Measurements from ENCODE around the gene FXYD6. TPM values are rescaled to one million over a fixed set of nuclear protein-coding genes. Genes with fewer than 3 reads are reported as not detected.
A peak's percentile ranks its signal among the peaks of the same experiment; 100 is the strongest.

Gene FXYD6
- total and polyA plus RNA-seq, 2 of the 8 experiments (the other 6 are each of a cell fraction or from before 2014, with no cell fraction given), result 44.6 to 117 TPM

- no peak overlapping the region for H3K4me2 ChIP-seq (ENCODE audit: insufficient read depth in 1 of 2, low read depth in 2 of 2, low read length in 2 of 2)
- H2BK20ac ChIP-seq (ENCODE audit: low read length), result no peak overlapping the region
- H3K79me1 ChIP-seq (ENCODE audit: low read depth, low read length), result no peaks in the 10 kb centered on the region
- FAIRE-seq, result no peak
- H3K14ac ChIP-seq (ENCODE audit: insufficient read length), result no peak overlapping the region
- no peaks in the 10 kb centered on the region for H4K20me1 ChIP-seq (replicated peaks in 1 of 2; ENCODE audit: control insufficient read depth in 1 of 2, insufficient read depth in 2 of 2, low read length in 2 of 2)
- TF ChIP-seq ASH2L (IDR thresholded peaks at IDR 0.05; ENCODE audit: low read length), result no peak
- no peak for TF ChIP-seq SP1 (IDR thresholded peaks at IDR 0.05; ENCODE audit: low read depth, low read length)
- TF ChIP-seq KDM1A (IDR thresholded peaks at IDR 0.05; ENCODE audit: borderline replicate concordance, low read length), result no peak
- no peak overlapping the region for H2AFZ ChIP-seq (ENCODE audit: low read length)
- no peak overlapping the region for H3K56ac ChIP-seq (replicated peaks; ENCODE audit: insufficient read length, low read depth, low read length)
- no peak overlapping the region for H3K23ac ChIP-seq (ENCODE audit: insufficient read length)
- no peak overlapping the region for H2BK5ac ChIP-seq (ENCODE audit: low read depth, low read length)
- 95% methylated on average over 7 of the region's 7 CpGs; no CpG with 5 or more reads in 1 of the 2 experiments for WGBS, 2 experiments (ENCODE audit: extremely low coverage in 1 of 2, insufficient coverage in 1 of 2, insufficient read length in 1 of 2, insufficient replicate concordance in 2 of 2, low coverage in 1 of 2, low lambda C conversion rate in 2 of 2, missing lambda C conversion rate in 1 of 2)
- no peak overlapping the region for H4K5ac ChIP-seq (ENCODE audit: insufficient read length, low read depth, low read length)
- peak in 1 of 2 experiments; percentile 37 for DNase-seq (ENCODE audit: low read depth in 1 of 2, low spot score in 2 of 2)
- H2BK15ac ChIP-seq (ENCODE audit: low read length), result no peak overlapping the region
- H2AK5ac ChIP-seq (ENCODE audit: low read depth, low read length), result no peak overlapping the region
- no peak overlapping the region for H2BK120ac ChIP-seq (replicated peaks; ENCODE audit: low read depth, low read length)
- H3K27ac ChIP-seq (ENCODE audit: low read depth, low read length), result no peak overlapping the region
- no peak overlapping the region for H2BK12ac ChIP-seq (ENCODE audit: low read depth, low read length)
- no peaks in the 10 kb centered on the region; the same call in 1 of the 2 replicates for H3K23me2 ChIP-seq (ENCODE audit: low read depth, low read length)
- no peak overlapping the region for H3K9ac ChIP-seq (replicated peaks in 1 of 4; ENCODE audit: extremely low read depth in 1 of 4, low read depth in 3 of 4, low read length in 3 of 4)
- no peak overlapping the region for H3K18ac ChIP-seq (ENCODE audit: extremely low read depth, low read length)
- no peaks in the 10 kb centered on the region for H3K9me3 ChIP-seq (ENCODE audit: insufficient read depth in 2 of 2, low read depth in 1 of 2, low read length in 1 of 2)
- H3K27me3 ChIP-seq (replicated peaks in 1 of 4; ENCODE audit: control insufficient read depth in 3 of 4, extremely low read depth in 1 of 4, insufficient read depth in 3 of 4, low read length in 3 of 4), result no peaks in the 10 kb centered on the region
- no peaks in the 10 kb centered on the region for H3K79me2 ChIP-seq (ENCODE audit: control insufficient read depth in 1 of 2, insufficient read depth in 2 of 2, low read length in 2 of 2)
- H4K8ac ChIP-seq (ENCODE audit: extremely low read depth, insufficient read depth, low read length), result peak overlapping the region; percentile 51; the same call in 1 of the 2 replicates
- no peak overlapping the region for H4K91ac ChIP-seq (replicated peaks; ENCODE audit: insufficient read length, low read length)
- no peak overlapping the region for H3K4ac ChIP-seq (replicated peaks; ENCODE audit: insufficient read length, low read depth, low read length)
- POLR2A ChIA-PET (ENCODE audit: partially characterized antibody), result interaction anchor here (1.0 kb wide), 1 partner anchor 9 kb away, joined by 4 read pairs; the partner anchor contains the start of gene FXYD2
- H3K4me1 ChIP-seq (replicated peaks in 1 of 4; ENCODE audit: control insufficient read depth in 3 of 4, insufficient read depth in 4 of 4, low read length in 3 of 4), result peaks cover 0 to 8% (median 3%) of the 10 kb centered on the region in 4 experiments; a peak in 4 of 7 replicates
- H3K36me3 ChIP-seq (ENCODE audit: control insufficient read depth in 2 of 4, insufficient read depth in 4 of 4, low read length in 3 of 4), result no peaks in the 10 kb centered on the region; a peak in 1 of 8 replicates
- CTCF ChIA-PET (ENCODE audit: partially characterized antibody), result interaction anchor here (0.5 to 11.9 kb wide), 13 partner anchors 9 to 365 kb away, joined by 3 to 91 read pairs (median 4); partner anchors contain the start of gene FXYD2
- H3K4me3 ChIP-seq (ENCODE audit: extremely low read depth in 1 of 4, insufficient read depth in 2 of 4, low read depth in 3 of 4, low read length in 4 of 4), result no peak overlapping the region
Measured at GRCh38 chr11:117833401-117833891, 43.0 kb downstream of the FXYD6 start.
